Endodermal cell (in vitro differentiated cells): Measurements from ENCODE around the gene WDCP. TPM values are rescaled to one million over a fixed set of nuclear protein-coding genes. Genes with fewer than 3 reads are reported as not detected.

ENCODE experiments used
- DNase-seq: peaks from one replicate; pipeline ENCODE4 v3.0.0-alpha.2; 2017
- H3K27ac ChIP-seq: 2 replicates; pipeline ENCODE4 v1.5.1; 2013; ENCODE audit warnings: mild to moderate bottlenecking, low read depth, low read length, moderate library complexity
- H3K27me3 ChIP-seq: 2 replicates; pipeline ENCODE4 v1.6.1; 2013; ENCODE audit warnings: mild to moderate bottlenecking, low read length, moderate library complexity; ENCODE audit not compliant: insufficient read depth, control insufficient read depth, poor library complexity, severe bottlenecking
- H3K36me3 ChIP-seq: 2 replicates; pipeline ENCODE4 v1.7.0; 2013; ENCODE audit warnings: mild to moderate bottlenecking, low read length, moderate library complexity; ENCODE audit not compliant: control insufficient read depth, insufficient read depth
- H3K4me1 ChIP-seq: one replicate; pipeline ENCODE4 v1.7.0; 2013; ENCODE audit warnings: low read length; ENCODE audit not compliant: control insufficient read depth, insufficient read depth
- H3K4me3 ChIP-seq: 2 replicates; pipeline ENCODE4 v1.5.1; 2013; ENCODE audit warnings: mild to moderate bottlenecking, low read length, moderate library complexity
- H3K9ac ChIP-seq: 2 replicates; pipeline ENCODE4 v1.6.1; 2013; ENCODE audit warnings: mild to moderate bottlenecking, low read length, moderate library complexity; ENCODE audit not compliant: poor library complexity, severe bottlenecking; ENCODE audit errors: extremely low read depth
- H3K9me3 ChIP-seq: 2 replicates; pipeline ENCODE4 v1.6.1; 2013; ENCODE audit warnings: mild to moderate bottlenecking, low read length, moderate library complexity; ENCODE audit not compliant: control insufficient read depth
- H3K27ac Mint-ChIP-seq: 2 replicates; pipeline ENCODE4 v1.8.0; 2020; ENCODE audit warnings: mixed read lengths
- H3K27me3 Mint-ChIP-seq: 2 replicates; pipeline ENCODE4 v1.8.0; 2021; ENCODE audit warnings: mild to moderate bottlenecking, mixed read lengths; ENCODE audit not compliant: insufficient read depth
- H3K36me3 Mint-ChIP-seq: 2 replicates; pipeline ENCODE4 v1.8.0; 2020; ENCODE audit warnings: low read depth, mixed read lengths
- H3K4me1 Mint-ChIP-seq: 2 replicates; pipeline ENCODE4 v1.8.0; 2020; ENCODE audit warnings: mixed read lengths
- H3K4me3 Mint-ChIP-seq: 2 replicates; pipeline ENCODE4 v1.8.0; 2020; ENCODE audit warnings: mild to moderate bottlenecking, moderate library complexity, mixed read lengths
- H3K9me3 Mint-ChIP-seq: 2 replicates; pipeline ENCODE4 v1.8.0; 2020; ENCODE audit warnings: mild to moderate bottlenecking, mixed read lengths
- CTCF ChIP-seq: fragments of 200-600 bp; sonication (generic); conservative IDR thresholded peaks from 2 replicates; pipeline ENCODE4 v1.5.0; 2021; ENCODE audit warnings: antibody characterized with exemption, mild to moderate bottlenecking
- WGBS, 2 experiments: methylation state at CpG; one replicate each; pipeline versions ENCODE4 v1.1.5 to v1.1.7; 2013; ENCODE audit warnings: missing lambda C conversion rate in 2 of 2, mixed read lengths in 1 of 2; ENCODE audit not compliant: insufficient coverage in 1 of 2, insufficient read length in 1 of 2; 5-methylcytosine and 5-hydroxymethylcytosine counted together
- total RNA-seq, 2 donors: library from RNA; stranded (reverse); fragmentation: NEBNext Ultra II Directional in 1 of 2; extraction: Animal tissue kit (Norgen Biotek cat#: 25700) in 1 of 2; gene quantifications; 2 replicates in 1 of 2; 3 replicates in 1 of 2; pipeline ENCODE4 v1.2.1, GENCODE V29; 2021

WDCP gene
- total RNA-seq, 2 donors from 2014 or later = 18.2 to 24.1 TPM

- H3K4me1 Mint-ChIP-seq = no peaks in the 10 kb centered on the region
- H3K9me3 Mint-ChIP-seq = no peaks in the 10 kb centered on the region
- H3K27me3 ChIP-seq = no peaks in the 10 kb centered on the region
- no peaks in the 10 kb centered on the region for H3K9me3 ChIP-seq
- peaks cover 27% of the 10 kb centered on the region for H3K36me3 ChIP-seq
- TF ChIP-seq CTCF = no peak
- no peak overlapping the region for H3K4me3 Mint-ChIP-seq
- no peak overlapping the region for H3K27ac Mint-ChIP-seq
- no peak for DNase-seq
- H3K9ac ChIP-seq = no peak overlapping the region
- no peaks in the 10 kb centered on the region for H3K4me1 ChIP-seq
- H3K4me3 ChIP-seq = no peak overlapping the region
- H3K27me3 Mint-ChIP-seq = no peaks in the 10 kb centered on the region
- no peak overlapping the region for H3K27ac ChIP-seq
- H3K36me3 Mint-ChIP-seq = peaks cover 24% of the 10 kb centered on the region
- WGBS, 2 experiments = 94 to 98% methylated on average over 9 of the region's 9 CpGs
Observed at GRCh38 chr2:24038786-24039499, 8.2 kb downstream of the WDCP start.

- H3K9me3 ChIP-seq = no peaks in the 10 kb centered on the region
- Mint-ChIP-seq H3K36me3 (peaks cover 43% of the 10 kb centered on the region), H3K4me3 (no peak overlapping the region), H3K9me3 (no peaks in the 10 kb centered on the region), H3K27me3 (no peaks in the 10 kb centered on the region), H3K4me1 (peaks cover 17% of the 10 kb centered on the region), H3K27ac (peak overlapping the region; percentile 75)
- no peak overlapping the region for H3K9ac ChIP-seq
- H3K27ac ChIP-seq = no peak overlapping the region
- no peaks in the 10 kb centered on the region for H3K4me1 ChIP-seq
- H3K27me3 ChIP-seq = no peaks in the 10 kb centered on the region
- 40 to 54% methylated on average over 2 of the region's 2 CpGs for WGBS, 2 experiments
- no peak overlapping the region for H3K4me3 ChIP-seq
- H3K36me3 ChIP-seq = peaks cover 25% of the 10 kb centered on the region
- no peak for DNase-seq
- TF ChIP-seq CTCF = no peak
Observed at GRCh38 chr2:24026233-24026632, 21.0 kb downstream of the WDCP start.

GRCh38 chr2:24024996-24025663 lies 22.1 kb downstream of the WDCP start:
- no peak overlapping the region for H3K27ac ChIP-seq
- Mint-ChIP-seq H3K27ac (peak overlapping the region; percentile 66), H3K9me3 (no peaks in the 10 kb centered on the region), H3K36me3 (peaks cover 33% of the 10 kb centered on the region), H3K27me3 (no peaks in the 10 kb centered on the region), H3K4me1 (peaks cover 17% of the 10 kb centered on the region), H3K4me3 (no peak overlapping the region)
- DNase-seq = no peak
- H3K27me3 ChIP-seq = no peaks in the 10 kb centered on the region
- no peaks in the 10 kb centered on the region for H3K4me1 ChIP-seq
- H3K9ac ChIP-seq = no peak overlapping the region
- H3K4me3 ChIP-seq = no peak overlapping the region
- no peaks in the 10 kb centered on the region for H3K9me3 ChIP-seq
- WGBS, 2 experiments = 94 to 95% methylated on average over 11 to 17 of the region's 17 CpGs
- H3K36me3 ChIP-seq = peaks cover 16% of the 10 kb centered on the region
- no peak for TF ChIP-seq CTCF
